Neural progenitor cell (in vitro differentiated cells): Measurements from ENCODE around the gene MYO9B. TPM values are rescaled to one million over a fixed set of nuclear protein-coding genes. Genes with fewer than 3 reads are reported as not detected.
A peak's percentile ranks its signal among the peaks of the same experiment; 100 is the strongest.

Experiments
- DNase-seq: peaks from one replicate; pipeline ENCODE4 v3.0.0-alpha.2; 2016; ENCODE audit warnings: low spot score
- H2AFZ ChIP-seq: fragments of 200-600 bp; sonication (generic); replicated peaks from 2 replicates; pipeline ENCODE4 v1.6.1; 2016; ENCODE audit warnings: antibody characterized with exemption
- H3F3A ChIP-seq: fragments of 200-600 bp; sonication (generic); 2 replicates; pipeline ENCODE4 v1.6.1; 2016; ENCODE audit warnings: antibody characterized with exemption, low read depth
- H3K27ac ChIP-seq: fragments of 200-600 bp; sonication (generic); 2 replicates; pipeline ENCODE4 v1.5.1; 2016; ENCODE audit warnings: mild to moderate bottlenecking
- H3K27me3 ChIP-seq: fragments of 200-600 bp; sonication (generic); 2 replicates; pipeline ENCODE4 v1.6.1; 2016; ENCODE audit warnings: mild to moderate bottlenecking, moderate library complexity
- H3K36me3 ChIP-seq: fragments of 200-600 bp; sonication (generic); 2 replicates; pipeline ENCODE4 v1.5.1; 2016
- H3K4me1 ChIP-seq: fragments of 200-600 bp; sonication (generic); 2 replicates; pipeline ENCODE4 v1.6.1; 2016; ENCODE audit warnings: mixed run types
- H3K4me2 ChIP-seq: fragments of 200-600 bp; sonication (generic); 2 replicates; pipeline ENCODE4 v1.6.1; 2016
- H3K4me3 ChIP-seq: fragments of 200-600 bp; sonication (generic); 2 replicates; pipeline ENCODE4 v1.5.1; 2016
- H3K79me2 ChIP-seq: fragments of 200-600 bp; sonication (generic); 2 replicates; pipeline ENCODE4 v1.6.1; 2016; ENCODE audit warnings: low read depth
- H3K9ac ChIP-seq: fragments of 200-600 bp; sonication (generic); 2 replicates; pipeline ENCODE4 v1.6.1; 2016
- H3K9me3 ChIP-seq: fragments of 200-600 bp; sonication (generic); 2 replicates; pipeline ENCODE4 v1.5.1; 2016; ENCODE audit warnings: low read depth
- H4K20me1 ChIP-seq: fragments of 200-600 bp; sonication (generic); 2 replicates; pipeline ENCODE4 v1.6.1; 2016; ENCODE audit warnings: low read depth
- H3K27ac Mint-ChIP-seq: 3 replicates; pipeline ENCODE4 v1.8.0; 2021; ENCODE audit warnings: mixed read lengths
- H3K27me3 Mint-ChIP-seq: 2 replicates; pipeline ENCODE4 v1.8.0; 2022; ENCODE audit warnings: low read depth, mild to moderate bottlenecking, inconsistent platforms, moderate library complexity, mixed read lengths; ENCODE audit not compliant: insufficient read depth
- H3K36me3 Mint-ChIP-seq: 3 replicates; pipeline ENCODE4 v1.8.0; 2021; ENCODE audit warnings: mixed read lengths
- H3K4me1 Mint-ChIP-seq: 3 replicates; pipeline ENCODE4 v1.8.0; 2021; ENCODE audit warnings: mixed read lengths
- H3K4me3 Mint-ChIP-seq: 3 replicates; pipeline ENCODE4 v1.8.0; 2021; ENCODE audit warnings: mild to moderate bottlenecking, moderate library complexity, mixed read lengths
- H3K9me3 Mint-ChIP-seq: 3 replicates; pipeline ENCODE4 v1.8.0; 2020; ENCODE audit warnings: mixed read lengths
- EZH2 ChIP-seq: fragments of 200-600 bp; sonication (generic); IDR thresholded peaks from 2 replicates; pipeline ENCODE4 v1.6.1; 2017; ENCODE audit warnings: antibody characterized with exemption, mild to moderate bottlenecking, moderate library complexity
- EZH2phosphoT487 ChIP-seq: fragments of 200-600 bp; sonication (generic); IDR thresholded peaks from 2 replicates; pipeline ENCODE4 v1.6.1; 2017; ENCODE audit warnings: antibody characterized with exemption
- total RNA-seq: library from RNA; depleted of rRNA; stranded (reverse); fragments of >200 nt; gene quantifications from 2 replicates; pipeline ENCODE4 v1.2.3, GENCODE V29; 2015; ENCODE audit warnings: low replicate concordance
- TF ChIP-seq, protein P1 (sequence below): fragments of 200-600 bp; sonication (generic); IDR thresholded peaks from 2 replicates; pipeline ENCODE4 v1.5.1; 2017; ENCODE audit warnings: antibody characterized with exemption, mild to moderate bottlenecking

The MYO9B gene
- total RNA-seq, 1 donor from 2014 or later = 38.5 TPM

- Histone ChIP-seq H3K79me2 (peaks cover 49% of the 10 kb centered on the region), H3K4me2 (peak overlapping the region; percentile 91), H4K20me1 (peaks cover 49% of the 10 kb centered on the region), H3K4me1 (peaks cover 24% of the 10 kb centered on the region), H3K9ac (no peak overlapping the region), H3F3A (peaks cover 38% of the 10 kb centered on the region), H3K9me3 (no peaks in the 10 kb centered on the region), H3K27me3 (no peaks in the 10 kb centered on the region), H3K27ac (no peak overlapping the region), H3K4me3 (peak overlapping the region; percentile 84), H3K36me3 (no peaks in the 10 kb centered on the region), H2AFZ (no peak overlapping the region)
- Mint-ChIP-seq H3K9me3 (peaks cover 2% of the 10 kb centered on the region), H3K4me3 (peak overlapping the region; percentile 96), H3K36me3 (peaks cover 1% of the 10 kb centered on the region), H3K27ac (no peak overlapping the region), H3K27me3 (peaks cover 10% of the 10 kb centered on the region), H3K4me1 (peaks cover 48% of the 10 kb centered on the region)
- no peak for DNase-seq
- TF ChIP-seq EZH2 = no peak
- TF ChIP-seq, protein P1, sequence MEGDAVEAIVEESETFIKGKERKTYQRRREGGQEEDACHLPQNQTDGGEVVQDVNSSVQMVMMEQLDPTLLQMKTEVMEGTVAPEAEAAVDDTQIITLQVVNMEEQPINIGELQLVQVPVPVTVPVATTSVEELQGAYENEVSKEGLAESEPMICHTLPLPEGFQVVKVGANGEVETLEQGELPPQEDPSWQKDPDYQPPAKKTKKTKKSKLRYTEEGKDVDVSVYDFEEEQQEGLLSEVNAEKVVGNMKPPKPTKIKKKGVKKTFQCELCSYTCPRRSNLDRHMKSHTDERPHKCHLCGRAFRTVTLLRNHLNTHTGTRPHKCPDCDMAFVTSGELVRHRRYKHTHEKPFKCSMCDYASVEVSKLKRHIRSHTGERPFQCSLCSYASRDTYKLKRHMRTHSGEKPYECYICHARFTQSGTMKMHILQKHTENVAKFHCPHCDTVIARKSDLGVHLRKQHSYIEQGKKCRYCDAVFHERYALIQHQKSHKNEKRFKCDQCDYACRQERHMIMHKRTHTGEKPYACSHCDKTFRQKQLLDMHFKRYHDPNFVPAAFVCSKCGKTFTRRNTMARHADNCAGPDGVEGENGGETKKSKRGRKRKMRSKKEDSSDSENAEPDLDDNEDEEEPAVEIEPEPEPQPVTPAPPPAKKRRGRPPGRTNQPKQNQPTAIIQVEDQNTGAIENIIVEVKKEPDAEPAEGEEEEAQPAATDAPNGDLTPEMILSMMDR = no peak
- TF ChIP-seq EZH2phosphoT487 = no peak
Observed at GRCh38 chr19:17243211-17243829, 167.7 kb downstream of the MYO9B start.

DNA sequence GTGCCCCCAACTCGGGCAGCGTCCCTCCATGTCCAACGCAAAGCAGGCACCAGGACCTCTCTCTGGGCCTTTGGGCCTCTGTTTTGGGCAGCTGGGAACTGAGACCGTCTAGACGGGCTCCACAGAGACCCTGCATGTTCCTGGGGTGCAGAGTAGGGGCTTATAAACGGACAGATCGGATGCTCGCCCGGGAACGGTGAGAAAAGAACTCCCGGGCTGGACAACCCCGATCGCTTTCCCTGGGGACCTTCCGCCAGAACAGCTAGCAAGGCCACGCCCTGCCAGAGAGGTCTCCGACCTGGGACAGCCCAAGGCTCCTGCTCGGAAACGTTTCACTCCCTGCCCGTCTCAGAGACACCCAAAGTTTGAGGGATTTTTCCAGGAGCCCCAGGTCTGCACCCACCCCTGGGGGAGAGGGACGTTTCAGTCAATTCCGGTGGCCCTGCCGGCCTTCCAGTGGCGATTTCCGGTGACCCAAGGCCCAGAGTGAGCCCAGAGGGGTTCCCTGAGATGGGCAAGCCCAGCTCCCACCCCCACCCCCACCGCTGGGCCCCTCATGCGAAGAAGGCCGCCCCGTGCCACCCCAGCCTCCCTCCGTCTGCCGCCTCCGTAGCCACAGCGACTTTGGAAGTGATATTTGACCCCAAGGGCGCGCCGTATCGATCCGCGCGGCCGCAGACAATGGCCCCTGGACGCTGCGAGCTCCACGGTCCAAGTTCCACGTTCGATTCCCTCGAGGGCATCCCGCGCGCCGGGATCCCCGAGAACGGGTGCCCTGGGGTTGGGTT lies 168.4 kb downstream of the MYO9B start:
- peaks cover 49% of the 10 kb centered on the region for H3K79me2 ChIP-seq
- H3K4me2 ChIP-seq = peak overlapping the region; percentile 91
- peak; percentile 76 for DNase-seq

GRCh38 chr19:17244618-17245534 lies 169.3 kb downstream of the MYO9B start:
- Histone ChIP-seq H3K9ac (no peak overlapping the region), H3K4me2 (peak overlapping the region; percentile 91), H3K9me3 (no peaks in the 10 kb centered on the region), H3K79me2 (peaks cover 49% of the 10 kb centered on the region), H4K20me1 (peaks cover 46% of the 10 kb centered on the region), H3F3A (peaks cover 43% of the 10 kb centered on the region), H3K27me3 (no peaks in the 10 kb centered on the region), H3K4me1 (peaks cover 30% of the 10 kb centered on the region), H2AFZ (no peak overlapping the region), H3K4me3 (peak overlapping the region; percentile 84), H3K27ac (no peak overlapping the region), H3K36me3 (no peaks in the 10 kb centered on the region)
- peaks cover 2% of the 10 kb centered on the region for H3K9me3 Mint-ChIP-seq
- peaks cover 63% of the 10 kb centered on the region for H3K4me1 Mint-ChIP-seq
- no peak for TF ChIP-seq EZH2
- no peak for TF ChIP-seq EZH2phosphoT487
- TF ChIP-seq, protein P1 = no peak
- peak overlapping the region; percentile 90 for H3K27ac Mint-ChIP-seq
- DNase-seq = peak; percentile 50
- no peaks in the 10 kb centered on the region for H3K36me3 Mint-ChIP-seq
- peaks cover 13% of the 10 kb centered on the region for H3K27me3 Mint-ChIP-seq
- peak overlapping the region; percentile 96 for H3K4me3 Mint-ChIP-seq

More for the DNA sequence above, 168.4 kb downstream of the MYO9B start:
- H2AFZ ChIP-seq = no peak overlapping the region
- peak overlapping the region; percentile 90 for H3K27ac Mint-ChIP-seq
- no peaks in the 10 kb centered on the region for H3K36me3 Mint-ChIP-seq
- peak overlapping the region; percentile 84 for H3K4me3 ChIP-seq
- H3K4me1 ChIP-seq = peaks cover 30% of the 10 kb centered on the region
- no peaks in the 10 kb centered on the region for H3K9me3 ChIP-seq
- TF ChIP-seq EZH2 (no peak), EZH2phosphoT487 (no peak)
- TF ChIP-seq, protein P1 = no peak
- peaks cover 43% of the 10 kb centered on the region for H3F3A ChIP-seq
- no peaks in the 10 kb centered on the region for H3K27me3 ChIP-seq
- H3K4me3 Mint-ChIP-seq = peak overlapping the region; percentile 96
- peaks cover 10% of the 10 kb centered on the region for H3K27me3 Mint-ChIP-seq
- no peak overlapping the region for H3K27ac ChIP-seq
- H4K20me1 ChIP-seq = peaks cover 49% of the 10 kb centered on the region
- H3K36me3 ChIP-seq = no peaks in the 10 kb centered on the region
- H3K4me1 Mint-ChIP-seq = peaks cover 56% of the 10 kb centered on the region
- H3K9me3 Mint-ChIP-seq = peaks cover 2% of the 10 kb centered on the region
- H3K9ac ChIP-seq = no peak overlapping the region
